NCI-H446 (cell line): ENCODE measurements around the gene KLHL3.

Experiments used
- DNase-seq, 2 experiments: peaks; one replicate each; lab custom pipeline; 2025; lab: John Stamatoyannopoulos, UW

Gene KLHL3

DNA sequence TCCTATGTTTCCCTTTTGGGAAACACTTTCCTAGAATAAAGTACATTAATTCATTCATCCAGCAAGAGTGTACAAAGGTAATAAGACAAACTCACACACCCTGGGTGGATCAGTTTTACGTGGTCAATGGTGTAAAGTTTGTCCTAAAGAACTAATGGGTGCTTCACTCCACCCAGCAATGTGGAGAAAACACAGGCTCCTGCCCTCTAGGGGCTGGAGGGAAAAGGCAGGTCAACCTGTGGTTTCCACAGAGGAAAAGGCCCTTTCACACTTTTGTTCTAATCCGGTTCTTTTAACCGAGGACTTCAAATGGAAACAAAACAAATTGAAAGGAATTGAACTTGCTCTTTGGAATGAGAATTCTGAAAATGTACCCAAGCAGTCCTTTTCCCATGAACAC lies 155.9 kb downstream of the KLHL3 start:
- DNase-seq = no peak

DNA sequence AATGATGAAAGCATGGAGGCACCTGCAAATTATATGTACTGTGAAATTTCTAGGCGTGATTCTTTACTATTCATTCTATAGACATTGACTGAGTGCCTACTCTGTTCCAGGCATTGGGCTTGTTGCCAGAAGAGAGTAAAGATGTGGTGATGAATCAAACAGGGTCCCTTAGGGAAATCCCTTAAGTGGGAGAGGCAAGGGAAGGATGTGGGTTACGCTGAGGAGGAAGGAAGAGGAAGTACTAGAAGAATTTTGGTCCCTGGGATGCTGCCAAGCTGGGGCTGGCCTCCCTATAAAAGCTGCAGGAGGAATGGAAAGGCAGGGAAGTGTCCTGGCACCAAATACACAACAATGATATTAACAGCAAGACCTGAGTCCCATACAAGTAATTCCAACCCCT lies 160.0 kb downstream of the KLHL3 start:
- peak in 1 of 2 experiments; percentile 4 for DNase-seq

GRCh38 chr5:137575211-137575610 lies 160.7 kb downstream of the KLHL3 start:
- no peak for DNase-seq

- DNase-seq = no peak
These were observed 162.5 kb downstream of the KLHL3 start for GRCh38 chr5:137573376-137573775.

GRCh38 chr5:137572042-137572695 lies 163.7 kb downstream of the KLHL3 start:
- DNase-seq = no peak

- no peak for DNase-seq
These were observed 165.8 kb downstream of the KLHL3 start for GRCh38 chr5:137570070-137570469.
